Kidney epithelial cell (primary cell): ENCODE measurements around the gene TRPM8. TPM values are rescaled to one million over a fixed set of nuclear protein-coding genes. Genes with fewer than 3 reads are reported as not detected.

ENCODE experiments used
- DNase-seq: peaks from one replicate; pipeline ENCODE4 v3.0.0-alpha.2; 2010; ENCODE audit warnings: low read depth
- H3K27me3 ChIP-seq: 2 replicates; pipeline ENCODE4 v1.6.0; 2011; ENCODE audit warnings: low read length; ENCODE audit not compliant: control insufficient read depth, insufficient read depth
- H3K36me3 ChIP-seq: 2 replicates; pipeline ENCODE4 v1.5.1; 2011; ENCODE audit warnings: low read length; ENCODE audit not compliant: control insufficient read depth, insufficient read depth
- H3K4me3 ChIP-seq: 2 replicates; pipeline ENCODE4 v1.5.1; 2011; ENCODE audit warnings: low read depth, mild to moderate bottlenecking, control low read depth, low read length
- total RNA-seq: library from RNA; depleted of rRNA; stranded (reverse); fragments of >200 nt; gene quantifications from 2 replicates; pipeline ENCODE4 v1.2.3, GENCODE V29; 2015
- TF ChIP-seq, protein P1 (sequence below): IDR thresholded peaks from 2 replicates; pipeline ENCODE4 v1.5.1; 2011; ENCODE audit warnings: mild to moderate bottlenecking, moderate library complexity, low read length, control low read depth, inconsistent platforms; ENCODE audit not compliant: insufficient read depth, poor library complexity, severe bottlenecking

TRPM8 gene
- total RNA-seq, 1 donor from 2014 or later, result 0.96 TPM

GRCh38 chr2:233980955-233981561 is 63.9 kb downstream of the TRPM8 start:
- H3K36me3 ChIP-seq, result no peaks in the 10 kb centered on the region
- DNase-seq, result no peak
- TF ChIP-seq, protein P1, sequence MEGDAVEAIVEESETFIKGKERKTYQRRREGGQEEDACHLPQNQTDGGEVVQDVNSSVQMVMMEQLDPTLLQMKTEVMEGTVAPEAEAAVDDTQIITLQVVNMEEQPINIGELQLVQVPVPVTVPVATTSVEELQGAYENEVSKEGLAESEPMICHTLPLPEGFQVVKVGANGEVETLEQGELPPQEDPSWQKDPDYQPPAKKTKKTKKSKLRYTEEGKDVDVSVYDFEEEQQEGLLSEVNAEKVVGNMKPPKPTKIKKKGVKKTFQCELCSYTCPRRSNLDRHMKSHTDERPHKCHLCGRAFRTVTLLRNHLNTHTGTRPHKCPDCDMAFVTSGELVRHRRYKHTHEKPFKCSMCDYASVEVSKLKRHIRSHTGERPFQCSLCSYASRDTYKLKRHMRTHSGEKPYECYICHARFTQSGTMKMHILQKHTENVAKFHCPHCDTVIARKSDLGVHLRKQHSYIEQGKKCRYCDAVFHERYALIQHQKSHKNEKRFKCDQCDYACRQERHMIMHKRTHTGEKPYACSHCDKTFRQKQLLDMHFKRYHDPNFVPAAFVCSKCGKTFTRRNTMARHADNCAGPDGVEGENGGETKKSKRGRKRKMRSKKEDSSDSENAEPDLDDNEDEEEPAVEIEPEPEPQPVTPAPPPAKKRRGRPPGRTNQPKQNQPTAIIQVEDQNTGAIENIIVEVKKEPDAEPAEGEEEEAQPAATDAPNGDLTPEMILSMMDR, result no peak
- H3K4me3 ChIP-seq, result no peak overlapping the region
- no peaks in the 10 kb centered on the region for H3K27me3 ChIP-seq

DNA sequence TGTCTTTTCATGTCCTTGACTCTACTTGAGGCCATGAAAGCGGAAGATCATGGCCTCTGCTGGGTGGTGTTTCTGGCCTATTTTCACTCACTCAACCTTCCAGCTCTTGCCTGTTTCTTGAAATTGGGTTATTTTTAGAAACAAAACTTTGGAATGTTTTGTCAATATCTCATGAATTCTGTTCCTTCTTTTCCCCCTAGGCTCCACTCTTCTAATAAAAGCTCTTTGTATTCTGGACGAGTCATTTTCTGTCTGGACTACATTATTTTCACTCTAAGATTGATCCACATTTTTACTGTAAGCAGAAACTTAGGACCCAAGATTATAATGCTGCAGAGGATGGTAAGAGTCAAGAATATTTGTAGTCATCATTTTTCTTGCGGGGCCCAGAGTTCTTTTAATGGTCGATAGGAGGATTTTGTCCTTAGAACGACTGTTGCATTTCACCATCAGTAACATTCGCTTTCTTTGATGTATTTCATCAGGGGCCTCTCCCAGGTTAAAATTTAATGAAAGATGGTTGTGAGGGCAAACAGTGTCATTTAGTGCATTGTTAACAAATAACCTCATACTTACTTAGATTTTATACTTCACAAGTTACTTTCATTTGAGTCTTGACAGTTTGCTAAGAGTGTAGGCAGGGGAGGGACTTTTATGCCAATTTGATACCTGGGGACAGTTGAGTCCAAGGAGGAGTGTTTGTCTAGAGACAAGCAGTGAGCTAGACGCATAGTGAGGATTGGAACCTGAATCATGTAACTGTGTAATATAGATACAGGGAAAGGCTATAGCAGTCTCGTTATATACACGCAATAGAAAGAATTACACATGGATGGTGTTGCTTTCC is 64.6 kb downstream of the TRPM8 start:
- Histone ChIP-seq H3K36me3 (no peaks in the 10 kb centered on the region), H3K4me3 (no peak overlapping the region), H3K27me3 (no peaks in the 10 kb centered on the region)
- peak; percentile 55 for DNase-seq
- TF ChIP-seq, protein P1, result no peak

GRCh38 chr2:233982421-233983121 is 65.4 kb downstream of the TRPM8 start:
- TF ChIP-seq, protein P1, result no peak
- H3K36me3 ChIP-seq, result no peaks in the 10 kb centered on the region
- H3K4me3 ChIP-seq, result no peak overlapping the region
- H3K27me3 ChIP-seq, result no peaks in the 10 kb centered on the region
- DNase-seq, result peak; percentile 90

GRCh38 chr2:233983445-233983844 is 66.3 kb downstream of the TRPM8 start:
- DNase-seq, result no peak
- Histone ChIP-seq H3K36me3 (no peaks in the 10 kb centered on the region), H3K27me3 (no peaks in the 10 kb centered on the region), H3K4me3 (no peak overlapping the region)
- TF ChIP-seq, protein P1, result no peak

DNA sequence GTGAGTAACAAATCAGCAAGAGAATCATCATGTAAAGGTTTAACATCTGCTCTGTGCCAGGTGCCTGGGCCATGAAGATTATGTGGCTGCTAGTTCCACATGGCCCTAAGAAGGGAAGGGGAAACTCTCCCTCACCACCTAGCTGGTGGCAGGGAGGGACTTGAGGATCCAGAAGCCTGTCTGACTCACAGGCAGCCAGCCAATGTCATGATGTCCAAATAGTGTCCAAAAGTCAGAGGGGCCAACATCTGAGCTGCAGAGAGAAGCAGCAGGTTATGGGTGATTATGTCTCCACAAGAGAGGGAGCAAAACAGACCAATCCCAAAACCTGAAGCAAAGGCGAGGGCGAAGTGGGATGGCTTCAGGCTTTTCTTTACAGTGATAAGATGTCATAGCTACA is 71.4 kb downstream of the TRPM8 start:
- TF ChIP-seq, protein P1, result no peak
- no peaks in the 10 kb centered on the region for H3K27me3 ChIP-seq
- H3K4me3 ChIP-seq, result no peak overlapping the region
- no peaks in the 10 kb centered on the region for H3K36me3 ChIP-seq
- no peak for DNase-seq
